ENCODE results near the gene RTCA.
"Not testable (repeated sequence)": the region's sequence is repeated elsewhere in the genome, so short reads cannot be mapped to it uniquely, and the experiment has no call there.

Gene RTCA

DNA sequence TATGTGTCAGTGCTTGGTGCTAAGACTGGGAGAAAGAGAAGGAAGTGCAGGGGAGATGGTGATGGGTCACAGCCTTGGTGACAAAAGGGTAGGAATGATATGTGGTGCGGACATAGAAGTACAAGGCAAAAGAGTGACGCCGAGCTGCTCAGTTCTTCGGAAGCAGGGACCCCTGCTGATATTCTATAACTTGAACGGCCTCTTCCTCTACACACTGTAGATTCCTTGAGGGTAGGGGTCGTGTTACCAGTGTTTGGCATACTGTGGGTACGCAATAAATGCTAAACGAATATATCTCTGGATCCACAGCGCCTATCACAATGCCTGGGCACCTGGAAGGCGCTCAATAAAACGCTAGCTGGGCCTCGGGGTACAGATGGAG, 16.9 kb upstream of the RTCA start:
- Histone ChIP-seq H3K36me3 (ENCODE audit: insufficient read depth, low read length) (no peaks in the 10 kb centered on the region), H3K4me1 (ENCODE audit: insufficient read depth, low read length) (no peaks in the 10 kb centered on the region), H3K9ac (ENCODE audit: low read depth, low read length) (peak overlapping the region; percentile 80), H3K9me3 (ENCODE audit: control insufficient read depth, insufficient read depth, low read length) (no peaks in the 10 kb centered on the region)

DNA sequence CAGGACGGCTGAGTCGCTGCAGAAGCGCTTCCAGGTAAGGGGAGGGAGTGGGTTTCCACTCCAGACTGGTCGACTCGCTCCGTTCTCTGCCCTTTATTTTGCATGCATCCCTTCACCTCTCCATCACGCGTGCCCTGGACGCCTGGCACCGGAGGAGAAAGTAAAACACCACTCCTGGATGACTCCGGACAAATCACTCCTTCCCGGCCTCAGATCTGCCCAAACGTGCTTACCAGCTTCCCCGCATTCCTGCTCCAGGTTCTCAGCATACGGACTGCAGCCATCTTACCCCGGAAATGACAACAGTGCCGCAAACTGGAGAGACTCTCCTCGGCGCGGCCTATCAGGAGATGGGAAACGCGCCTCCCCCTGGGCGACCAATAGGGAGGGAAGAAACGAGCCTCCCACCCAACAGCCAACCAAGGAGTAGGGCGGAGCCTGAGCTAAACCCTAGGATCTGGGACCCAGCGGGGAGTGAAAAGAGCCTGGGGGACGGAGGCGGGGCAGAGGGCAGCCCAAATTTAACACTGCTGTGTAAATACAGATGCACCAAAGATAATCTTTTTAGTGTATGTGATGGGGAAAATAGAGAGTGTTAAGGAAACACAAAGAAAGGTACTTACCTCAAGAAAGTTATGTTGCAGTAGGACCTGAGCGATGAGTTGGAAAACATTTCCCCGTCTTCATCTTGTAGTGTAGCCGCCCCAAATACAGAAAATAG, 16.3 kb upstream of the RTCA start, which contains the start of gene DBT:
TSS of gene DBT (minus strand) at position 298 of the 721 bp plus-strand sequence. CDS start at position 284, 14 bp downstream.
- Histone ChIP-seq H3K4me1 (ENCODE audit: insufficient read depth, low read length) (no peaks in the 10 kb centered on the region), H3K9ac (ENCODE audit: low read depth, low read length) (peak within 1 kb of the TSS; percentile 80), H3K9me3 (ENCODE audit: control insufficient read depth, insufficient read depth, low read length) (no peaks in the 10 kb centered on the region), H3K36me3 (ENCODE audit: insufficient read depth, low read length) (no peaks in the 10 kb centered on the region)

DNA sequence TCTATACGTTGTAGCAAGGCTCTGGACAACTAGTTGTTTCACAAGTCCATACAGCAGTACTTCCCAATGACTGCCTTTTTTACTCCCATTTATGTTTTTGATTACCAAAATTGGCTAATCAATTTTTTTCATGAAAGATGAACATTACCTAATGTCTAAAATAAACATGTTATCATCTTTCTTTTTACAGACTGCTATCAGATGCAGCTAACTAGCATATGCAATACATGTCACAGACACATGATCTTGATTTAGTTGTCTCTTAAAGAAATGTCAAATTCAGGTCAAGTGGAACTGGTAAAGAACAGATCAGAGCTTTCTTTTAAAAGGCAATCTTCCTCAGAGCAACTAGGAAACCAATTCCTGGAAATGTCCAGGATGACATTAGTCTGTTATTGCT, 15.8 kb upstream of the RTCA start:
- no peaks in the 10 kb centered on the region for H3K36me3 ChIP-seq (ENCODE audit: insufficient read depth, low read length)
- no peaks in the 10 kb centered on the region for H3K4me1 ChIP-seq (ENCODE audit: insufficient read depth, low read length)
- H3K9me3 ChIP-seq (ENCODE audit: control insufficient read depth, insufficient read depth, low read length), result no peaks in the 10 kb centered on the region
- peak overlapping the region; percentile 80 for H3K9ac ChIP-seq (ENCODE audit: low read depth, low read length)

DNA sequence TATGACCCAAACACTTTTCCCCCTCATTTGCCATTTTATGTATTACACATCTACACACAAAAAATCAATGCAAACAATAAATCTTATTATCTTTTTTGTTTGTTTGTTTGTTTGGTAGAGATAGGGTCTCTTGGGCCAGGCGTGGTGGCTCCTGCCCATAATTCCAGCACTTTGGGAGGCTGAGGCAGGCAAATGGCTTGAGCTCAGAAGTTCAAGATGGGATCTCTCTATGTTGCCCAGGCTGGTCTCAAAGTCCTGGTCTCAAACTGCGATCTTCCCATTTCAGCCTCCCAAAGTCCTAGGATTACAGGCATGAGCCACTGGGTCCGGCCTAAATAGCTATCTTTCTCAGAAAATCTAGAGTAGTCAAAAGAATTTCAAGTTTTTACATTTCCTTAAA, 15.2 kb upstream of the RTCA start:
- no peaks in the 10 kb centered on the region for H3K9me3 ChIP-seq (ENCODE audit: control insufficient read depth, insufficient read depth, low read length)
- no peak overlapping the region for H3K9ac ChIP-seq (ENCODE audit: low read depth, low read length)
- no peaks in the 10 kb centered on the region for H3K4me1 ChIP-seq (ENCODE audit: insufficient read depth, low read length)
- no peaks in the 10 kb centered on the region for H3K36me3 ChIP-seq (ENCODE audit: insufficient read depth, low read length)

DNA sequence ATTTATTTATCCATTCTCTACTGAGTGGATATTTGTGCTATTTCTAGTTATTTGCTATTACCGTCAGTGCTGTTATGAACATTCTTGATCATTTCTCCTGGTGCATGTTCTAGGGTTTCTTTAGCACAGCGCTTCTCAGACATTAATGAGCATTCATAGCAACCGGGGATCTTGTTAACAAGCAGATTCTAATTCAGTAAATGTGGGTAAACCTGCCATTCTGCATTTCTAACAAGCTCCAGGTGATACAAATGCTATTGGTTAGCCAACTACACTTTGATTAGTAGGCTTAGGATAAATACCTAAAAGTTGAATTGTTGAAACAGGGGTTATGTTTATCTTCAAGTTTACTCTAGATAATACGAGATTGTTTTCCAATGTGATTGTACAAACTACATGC, 13.1 kb upstream of the RTCA start:
- no peaks in the 10 kb centered on the region for H3K4me1 ChIP-seq (ENCODE audit: insufficient read depth, low read length)
- no peaks in the 10 kb centered on the region for H3K36me3 ChIP-seq (ENCODE audit: insufficient read depth, low read length)
- H3K9me3 ChIP-seq (ENCODE audit: control insufficient read depth, insufficient read depth, low read length), result no peaks in the 10 kb centered on the region
- no peak overlapping the region for H3K9ac ChIP-seq (ENCODE audit: low read depth, low read length)

DNA sequence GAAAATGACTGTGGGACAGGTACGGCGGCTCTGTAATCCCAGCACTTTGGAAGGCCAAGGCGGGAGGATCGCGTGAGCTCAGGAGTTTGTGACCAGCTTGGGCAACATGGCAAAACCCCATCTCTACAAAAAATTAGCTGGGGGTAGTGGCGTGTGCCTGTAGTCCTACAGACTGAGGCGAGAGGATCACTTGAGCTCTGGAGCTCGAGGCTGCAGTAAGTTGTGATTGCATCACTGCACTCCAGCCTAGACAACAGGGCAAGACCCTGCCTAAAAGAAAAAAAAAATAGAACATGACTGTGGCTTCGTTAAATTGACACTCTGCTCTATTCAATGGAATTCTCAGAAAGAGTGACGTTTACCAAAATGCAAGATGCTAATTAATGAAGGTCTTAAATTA, 12.5 kb upstream of the RTCA start:
- H3K36me3 ChIP-seq (ENCODE audit: insufficient read depth, low read length), result no peaks in the 10 kb centered on the region
- no peak overlapping the region for H3K9ac ChIP-seq (ENCODE audit: low read depth, low read length)
- H3K4me1 ChIP-seq (ENCODE audit: insufficient read depth, low read length), result no peaks in the 10 kb centered on the region
- no peaks in the 10 kb centered on the region for H3K9me3 ChIP-seq (ENCODE audit: control insufficient read depth, insufficient read depth, low read length)

DNA sequence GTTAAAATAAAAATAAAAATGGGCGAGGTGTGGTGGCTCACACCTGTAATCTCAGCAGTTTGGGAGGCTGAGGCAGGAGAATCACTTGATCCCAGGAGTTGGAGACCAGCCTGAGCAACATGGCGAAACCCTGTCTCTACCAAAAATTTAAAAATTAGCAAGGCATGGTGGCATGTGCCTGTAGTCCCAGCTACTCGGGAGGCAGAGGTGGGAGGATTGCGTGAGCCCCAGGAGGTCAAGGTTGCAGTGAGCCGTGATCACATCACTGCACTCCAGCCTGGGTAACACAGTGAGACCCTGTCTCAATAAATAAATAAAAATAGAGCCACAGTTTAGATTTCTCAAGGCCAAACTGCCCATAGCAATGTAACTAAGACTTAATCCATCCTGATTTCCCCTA, 9.7 kb upstream of the RTCA start:
- not testable (repeated sequence) for H3K9me3 ChIP-seq (ENCODE audit: control insufficient read depth, insufficient read depth, low read length); H3K4me1 ChIP-seq (ENCODE audit: insufficient read depth, low read length); H3K9ac ChIP-seq (ENCODE audit: low read depth, low read length); H3K36me3 ChIP-seq (ENCODE audit: insufficient read depth, low read length)

DNA sequence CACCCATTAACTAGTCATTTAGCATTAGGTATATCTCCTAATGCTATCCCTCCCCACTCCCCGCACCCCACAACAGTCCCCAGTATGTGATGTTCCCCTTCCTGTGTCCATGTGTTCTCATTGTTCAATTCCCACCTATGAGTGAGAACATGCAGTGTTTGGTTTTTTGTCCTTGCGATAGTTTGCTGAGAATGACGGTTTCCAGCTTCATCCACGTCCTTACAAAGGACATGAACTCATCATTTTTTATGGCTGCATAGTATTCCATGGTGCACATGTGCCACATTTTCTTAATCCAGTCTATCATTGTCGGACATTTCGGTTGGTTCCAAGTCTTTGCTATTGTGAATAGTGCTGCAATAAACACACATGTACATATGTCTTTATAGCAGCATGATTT, 7.6 kb upstream of the RTCA start:
- not testable (repeated sequence) for H3K4me1 ChIP-seq (ENCODE audit: insufficient read depth, low read length); H3K36me3 ChIP-seq (ENCODE audit: insufficient read depth, low read length); H3K9me3 ChIP-seq (ENCODE audit: control insufficient read depth, insufficient read depth, low read length); H3K9ac ChIP-seq (ENCODE audit: low read depth, low read length)

DNA sequence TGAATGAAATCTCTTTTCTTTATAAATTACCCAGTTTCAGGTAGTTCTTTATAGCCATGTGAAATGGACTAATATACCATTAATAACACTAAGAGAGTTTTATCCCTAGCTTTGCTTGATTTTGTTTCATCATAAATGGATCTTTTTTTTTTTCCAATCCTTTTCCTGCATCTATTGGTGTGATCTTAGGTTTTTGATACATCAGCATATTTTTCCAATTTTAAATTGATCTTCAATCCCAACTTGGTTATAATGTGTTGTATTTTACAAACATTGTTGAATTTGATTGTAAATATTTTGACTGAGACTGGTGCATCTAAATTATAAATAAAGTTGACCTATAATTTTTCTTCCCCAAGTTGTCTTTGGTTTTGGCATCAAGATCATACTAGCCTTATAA, 4.3 kb upstream of the RTCA start:
- Histone ChIP-seq H3K36me3 (ENCODE audit: insufficient read depth, low read length) (no peaks in the 10 kb centered on the region), H3K4me1 (ENCODE audit: insufficient read depth, low read length) (no peaks in the 10 kb centered on the region), H3K9ac (ENCODE audit: low read depth, low read length) (no peak overlapping the region), H3K9me3 (ENCODE audit: control insufficient read depth, insufficient read depth, low read length) (peaks cover 8% of the 10 kb centered on the region)

DNA sequence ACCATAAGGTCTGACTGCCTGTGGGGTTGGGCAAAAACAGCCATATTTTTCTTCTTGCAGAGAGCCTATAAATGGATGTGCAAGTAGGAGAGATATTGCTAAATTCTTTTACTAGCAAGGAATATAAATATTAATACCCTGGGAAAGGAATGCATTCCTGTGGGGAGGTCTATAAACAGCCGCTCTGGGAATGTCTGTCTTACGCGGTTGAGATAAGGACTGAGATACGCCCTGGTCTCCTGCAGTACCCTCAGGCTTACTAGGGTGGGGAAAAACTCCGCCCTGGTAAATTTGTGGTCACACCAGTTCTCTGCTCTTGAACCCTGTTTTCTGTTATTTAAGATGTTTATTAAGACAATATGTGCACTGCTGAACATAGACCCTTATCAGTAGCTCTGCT, 1.9 kb upstream of the RTCA start:
- not testable (repeated sequence) for H3K4me1 ChIP-seq (ENCODE audit: insufficient read depth, low read length); H3K9ac ChIP-seq (ENCODE audit: low read depth, low read length); H3K9me3 ChIP-seq (ENCODE audit: control insufficient read depth, insufficient read depth, low read length)
- H3K36me3 ChIP-seq (ENCODE audit: insufficient read depth, low read length), result peaks cover 13% of the 10 kb centered on the region

DNA sequence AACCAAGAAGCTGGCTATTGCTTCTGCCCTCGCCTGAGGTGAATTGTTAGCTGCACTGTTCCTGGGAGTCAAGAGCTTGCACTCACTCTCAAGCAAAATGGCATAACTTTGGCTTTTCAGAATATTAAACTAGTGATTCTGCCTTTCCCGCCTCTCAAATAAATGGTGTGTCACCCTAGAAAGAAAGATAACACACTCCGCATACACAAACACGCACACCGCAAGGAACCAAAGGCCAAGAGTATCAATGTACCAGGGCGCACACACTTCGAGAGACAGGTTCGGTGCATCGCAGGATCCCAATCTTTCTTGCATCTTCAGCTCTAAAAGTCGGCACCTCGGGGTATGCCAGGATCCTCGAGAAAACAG, 470 bp upstream of the RTCA start:
- no peaks in the 10 kb centered on the region for H3K4me1 ChIP-seq (ENCODE audit: insufficient read depth, low read length)
- peaks cover 17% of the 10 kb centered on the region for H3K36me3 ChIP-seq (ENCODE audit: insufficient read depth, low read length)
- peak overlapping the region; percentile 99 for H3K9ac ChIP-seq (ENCODE audit: low read depth, low read length)
- peaks cover 8% of the 10 kb centered on the region for H3K9me3 ChIP-seq (ENCODE audit: control insufficient read depth, insufficient read depth, low read length)

DNA sequence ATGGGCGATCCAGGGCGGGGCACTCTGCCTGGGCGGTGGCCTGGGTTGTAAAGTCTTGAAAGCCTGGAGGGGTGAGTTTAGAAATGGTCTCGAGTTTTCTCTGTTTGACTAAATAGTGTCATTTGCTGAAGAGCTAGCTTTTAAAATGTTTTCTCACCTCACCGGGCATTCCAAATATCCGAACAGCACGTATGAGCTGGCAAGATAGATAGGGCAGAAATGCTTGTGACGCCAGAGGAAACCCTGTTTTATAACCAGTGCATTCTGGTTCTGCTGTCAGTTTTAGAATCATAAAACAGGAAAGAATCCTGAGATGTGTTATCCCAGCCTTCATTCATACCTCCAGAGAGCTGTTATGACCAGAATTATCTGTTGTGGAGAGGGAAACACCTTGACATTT, 725 bp downstream of the RTCA start:
- H3K36me3 ChIP-seq (ENCODE audit: insufficient read depth, low read length), result peaks cover 24% of the 10 kb centered on the region
- H3K9me3 ChIP-seq (ENCODE audit: control insufficient read depth, insufficient read depth, low read length), result peaks cover 8% of the 10 kb centered on the region
- H3K4me1 ChIP-seq (ENCODE audit: insufficient read depth, low read length), result no peaks in the 10 kb centered on the region
- peak overlapping the region; percentile 99 for H3K9ac ChIP-seq (ENCODE audit: low read depth, low read length)

DNA sequence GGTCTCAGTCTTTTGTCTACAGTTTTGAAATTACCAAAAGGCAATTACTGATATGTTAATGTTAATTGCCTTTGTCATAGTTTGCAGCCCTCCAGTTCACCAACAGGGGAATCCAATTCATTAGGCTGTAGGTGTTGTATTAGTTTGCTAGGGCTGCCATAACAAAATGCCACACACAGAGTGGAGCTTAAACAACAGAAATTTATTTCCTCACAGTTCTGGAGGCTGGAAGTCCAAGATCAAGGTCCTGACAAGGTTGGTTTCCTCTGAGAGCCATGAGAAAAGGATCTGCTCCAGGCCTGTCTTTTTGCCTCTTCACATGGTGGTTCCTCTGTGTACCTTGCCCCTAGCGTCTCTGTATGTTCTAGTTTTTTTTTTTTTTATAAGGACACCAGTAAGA, 1.3 kb downstream of the RTCA start:
- H3K9me3 ChIP-seq (ENCODE audit: control insufficient read depth, insufficient read depth, low read length), result peaks cover 8% of the 10 kb centered on the region
- peaks cover 24% of the 10 kb centered on the region for H3K36me3 ChIP-seq (ENCODE audit: insufficient read depth, low read length)
- no peaks in the 10 kb centered on the region for H3K4me1 ChIP-seq (ENCODE audit: insufficient read depth, low read length)
- H3K9ac ChIP-seq (ENCODE audit: low read depth, low read length), result peak overlapping the region; percentile 99; the same call in 1 of the 2 replicates

DNA sequence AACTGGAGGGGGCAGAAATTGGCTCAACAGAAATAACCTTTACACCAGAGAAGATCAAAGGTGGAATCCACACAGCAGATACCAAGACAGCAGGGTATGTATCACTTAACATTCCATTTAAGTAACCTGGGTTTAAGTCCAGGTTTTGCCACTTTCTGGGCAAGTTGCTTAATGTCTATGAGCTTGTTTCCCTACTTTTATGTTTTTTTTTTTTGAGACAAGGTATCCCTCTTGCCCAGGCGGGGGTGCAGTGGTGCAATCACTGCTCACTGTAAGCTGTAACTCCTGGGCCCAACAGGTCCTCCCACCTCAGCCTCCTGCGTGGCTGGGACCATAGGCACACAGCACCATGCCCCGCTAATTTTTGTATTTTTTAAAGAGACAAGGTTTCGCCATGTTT, 2.2 kb downstream of the RTCA start:
- H3K9ac ChIP-seq (ENCODE audit: low read depth, low read length), result no peak overlapping the region
- peaks cover 25% of the 10 kb centered on the region for H3K36me3 ChIP-seq (ENCODE audit: insufficient read depth, low read length)

DNA sequence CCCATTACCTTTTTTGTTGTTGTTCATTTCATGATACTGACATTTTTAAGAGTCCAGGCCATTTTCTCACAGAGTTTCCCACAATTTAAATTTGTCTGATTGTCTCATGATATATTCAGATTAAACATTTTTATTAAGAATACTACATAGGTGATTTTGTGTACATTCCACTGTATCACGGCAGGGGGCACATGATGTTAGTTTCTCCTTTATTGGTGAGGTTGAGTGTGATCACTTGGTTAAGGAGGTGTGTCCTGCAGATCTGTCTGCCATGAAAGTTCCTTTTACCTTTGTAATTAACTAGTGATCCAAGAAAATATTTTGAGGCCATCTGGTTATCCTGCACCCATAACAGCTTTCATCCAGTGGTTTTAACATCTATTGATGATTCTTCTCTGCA, 11.8 kb downstream of the RTCA start:
- Histone ChIP-seq H3K9ac (ENCODE audit: low read depth, low read length) (no peak overlapping the region), H3K36me3 (ENCODE audit: insufficient read depth, low read length) (peaks cover 21% of the 10 kb centered on the region), H3K4me1 (ENCODE audit: insufficient read depth, low read length) (no peaks in the 10 kb centered on the region), H3K9me3 (ENCODE audit: control insufficient read depth, insufficient read depth, low read length) (no peaks in the 10 kb centered on the region)

More for the DNA sequence above, 2.2 kb downstream of the RTCA start:
- H3K9me3 ChIP-seq (ENCODE audit: control insufficient read depth, insufficient read depth, low read length), result peaks cover 8% of the 10 kb centered on the region
- H3K4me1 ChIP-seq (ENCODE audit: insufficient read depth, low read length), result no peaks in the 10 kb centered on the region

Measured in ES-I3 (cell line).